Activated CD8-positive, alpha-beta memory T cell treated with anti-CD3 and anti-CD28 coated beads, Interleukin-2, amount 50 U/mL, for 4 hours (primary cell): ENCODE data around the gene ZNF43.
"Not testable (repeated sequence)": the region's sequence is repeated elsewhere in the genome, so short reads cannot be mapped to it uniquely, and the experiment has no call there.

Experiments used
- DNase-seq: peaks from one replicate; pipeline ENCODE4 v3.0.0-alpha.2; 2020

Gene ZNF43

DNA sequence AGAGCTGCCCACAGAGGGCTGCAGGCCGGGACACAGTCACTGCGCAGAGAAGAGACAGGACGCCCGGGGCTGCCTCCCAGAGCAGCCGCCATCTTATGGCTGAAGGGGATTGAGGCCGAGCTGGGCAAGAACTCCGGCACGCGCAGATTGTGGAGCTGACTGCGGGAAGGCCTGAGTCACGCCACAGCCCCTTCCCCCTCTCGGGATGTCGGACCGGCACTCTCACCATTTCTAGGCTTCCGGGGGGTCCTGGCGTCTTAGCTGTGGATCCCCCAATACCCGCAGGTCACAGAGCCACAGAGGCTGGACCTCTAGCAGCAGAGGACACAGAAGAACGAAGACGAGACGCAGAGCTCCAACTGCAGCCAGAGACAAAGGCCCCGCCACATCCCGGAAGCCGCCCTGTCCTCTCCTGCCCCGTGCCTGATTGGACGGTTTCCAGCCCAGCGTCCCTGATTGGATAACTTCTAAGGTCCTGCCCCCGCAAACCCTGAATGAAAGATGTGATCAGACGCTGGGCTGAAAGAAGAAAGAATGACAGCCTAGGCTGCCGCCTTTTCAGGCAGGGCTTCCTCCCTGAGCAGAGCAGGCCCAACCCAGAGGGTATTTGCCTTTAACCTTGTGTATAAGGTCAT is at the start of gene ZNF43:
ZNF43 (minus strand) TSS at position 373 of the 635 bp plus-strand sequence; CDS start at position 229, 144 bp downstream.
- DNase-seq: peak; percentile 86

DNA sequence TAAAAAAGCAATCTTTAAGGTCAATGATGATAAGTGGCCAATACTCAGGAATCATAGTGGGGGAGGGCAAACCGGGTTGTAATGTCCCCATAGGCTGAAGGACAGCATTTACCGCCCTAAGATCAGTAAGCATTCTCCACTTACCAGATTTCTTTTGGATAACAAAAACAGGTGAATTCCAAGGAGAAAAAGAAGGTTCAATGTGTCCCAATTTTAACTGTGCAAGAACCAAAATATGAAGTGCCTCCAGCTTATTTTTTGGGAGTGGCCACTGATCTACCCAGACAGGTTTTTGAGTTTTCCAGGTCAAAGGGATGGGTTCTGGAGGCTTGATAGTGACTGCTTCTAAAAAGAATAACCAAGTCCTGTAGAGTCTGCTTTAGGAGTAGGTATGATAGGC is 49.5 kb upstream of the ZNF43 start:
- not testable (repeated sequence) for DNase-seq

DNA sequence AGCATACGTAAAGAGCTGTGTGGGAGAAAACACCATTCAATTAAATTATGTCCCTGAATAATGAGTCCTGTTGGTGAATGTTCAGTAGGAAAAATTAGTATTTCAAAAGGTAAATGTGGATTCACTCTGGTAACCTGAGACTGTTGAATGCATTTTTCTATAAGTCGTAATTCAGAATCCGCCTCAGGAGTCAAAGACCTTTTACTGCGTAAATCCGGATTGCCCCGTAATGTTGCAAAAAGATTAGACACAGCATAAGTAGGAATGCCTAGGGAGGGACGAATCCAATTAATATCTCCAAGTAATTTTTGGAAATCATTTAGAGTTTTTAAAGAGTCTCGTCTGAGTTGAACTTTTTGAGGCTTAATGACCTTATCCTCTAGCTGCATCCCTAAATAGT is 48.8 kb upstream of the ZNF43 start:
- not testable (repeated sequence) for DNase-seq

DNA sequence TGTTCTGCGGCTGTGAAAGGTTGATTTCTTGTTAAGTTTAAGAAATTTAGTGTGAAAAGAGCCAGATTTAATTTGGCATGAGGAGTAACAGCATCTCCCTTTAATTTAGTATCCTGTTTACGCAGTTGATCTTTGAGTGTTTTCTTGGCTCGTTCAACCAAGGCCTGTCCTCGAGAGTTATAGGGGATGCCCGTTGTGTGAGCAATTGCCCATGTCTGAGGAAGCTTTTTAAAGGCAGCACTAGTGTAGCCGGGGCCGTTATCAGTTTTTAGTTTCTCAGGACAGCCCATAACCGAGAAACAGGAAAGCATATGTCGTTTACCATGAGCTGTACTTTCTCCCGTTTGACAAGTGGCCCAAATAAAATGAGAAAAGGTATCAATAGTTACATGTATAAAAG is 47.5 kb upstream of the ZNF43 start:
- DNase-seq: no peak

DNA sequence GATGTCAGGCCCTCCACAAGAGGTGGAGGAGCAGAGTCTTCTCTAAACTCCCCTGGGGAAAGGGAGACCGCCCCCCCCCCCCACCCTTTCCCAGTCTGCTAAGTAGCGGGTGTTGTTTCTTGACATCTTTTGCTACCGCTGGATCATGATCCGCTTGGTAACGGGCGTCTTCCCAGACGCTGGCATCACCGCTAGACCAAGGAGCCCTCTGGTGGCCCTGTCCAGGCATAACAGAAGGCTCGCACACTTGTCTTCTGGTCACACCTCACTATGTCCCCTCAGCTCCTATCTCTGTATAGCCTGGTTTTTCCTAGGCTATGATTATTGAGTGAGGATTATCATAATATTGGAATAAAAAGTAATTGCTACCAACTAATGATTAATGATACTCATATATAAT is 44.8 kb upstream of the ZNF43 start:
- peak; percentile 25 for DNase-seq

DNA sequence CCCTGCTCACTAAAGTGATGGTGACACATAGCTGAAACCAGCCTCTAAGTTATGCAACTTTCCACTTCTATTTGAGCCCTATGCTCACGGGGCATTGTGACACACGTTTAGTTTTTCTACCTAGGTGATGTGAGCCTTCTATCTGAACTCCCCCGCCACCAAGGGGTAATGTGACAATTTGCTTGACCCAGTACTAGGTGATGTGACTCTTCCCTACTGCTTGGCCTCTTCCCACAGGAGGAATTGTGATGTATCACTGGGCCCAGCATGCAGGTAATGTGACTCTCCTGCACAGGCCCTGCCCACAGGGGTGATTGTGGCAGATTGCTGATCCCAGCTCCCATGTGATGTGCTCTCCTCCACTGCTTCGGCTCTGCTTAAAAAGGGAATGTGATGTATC is 42.7 kb upstream of the ZNF43 start:
- no peak for DNase-seq

DNA sequence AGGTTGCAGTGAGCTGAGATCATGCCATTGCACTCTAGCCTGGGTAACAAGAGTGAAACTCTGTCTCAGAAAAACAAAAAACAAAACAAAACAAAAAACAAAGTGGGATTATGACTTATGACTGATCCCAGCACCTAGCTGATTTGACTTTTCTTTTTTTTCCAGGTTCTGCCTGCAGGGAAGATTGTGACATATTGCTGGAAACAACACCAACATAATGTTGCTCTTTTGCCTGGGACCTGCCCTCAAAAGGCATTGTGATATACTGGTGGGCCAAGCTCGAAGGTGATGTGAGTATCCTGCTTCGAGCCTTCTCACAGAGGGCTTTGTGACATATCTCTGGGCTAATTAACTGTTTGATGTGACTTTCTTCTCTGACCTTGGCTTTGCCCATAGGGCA is 42.0 kb upstream of the ZNF43 start:
- no peak for DNase-seq

DNA sequence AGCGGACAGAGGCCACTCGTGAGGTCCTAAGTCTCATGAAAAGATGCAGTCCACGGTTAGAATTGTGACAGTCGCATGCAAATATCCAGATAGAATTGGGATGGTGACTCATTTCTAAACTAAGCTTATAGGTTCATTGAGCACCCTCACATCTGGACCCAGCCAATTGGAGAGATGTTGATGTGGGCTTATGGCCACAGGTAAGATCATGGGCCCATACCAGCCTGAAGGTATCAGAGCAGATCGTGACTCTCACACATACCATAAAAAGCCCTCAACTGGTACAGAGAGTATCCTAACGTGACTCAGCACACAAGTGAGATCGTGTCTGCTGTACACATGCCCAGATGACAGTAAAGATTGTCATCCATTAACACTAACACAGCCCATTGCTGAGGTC is 40.6 kb upstream of the ZNF43 start:
- not testable (repeated sequence) for DNase-seq

DNA sequence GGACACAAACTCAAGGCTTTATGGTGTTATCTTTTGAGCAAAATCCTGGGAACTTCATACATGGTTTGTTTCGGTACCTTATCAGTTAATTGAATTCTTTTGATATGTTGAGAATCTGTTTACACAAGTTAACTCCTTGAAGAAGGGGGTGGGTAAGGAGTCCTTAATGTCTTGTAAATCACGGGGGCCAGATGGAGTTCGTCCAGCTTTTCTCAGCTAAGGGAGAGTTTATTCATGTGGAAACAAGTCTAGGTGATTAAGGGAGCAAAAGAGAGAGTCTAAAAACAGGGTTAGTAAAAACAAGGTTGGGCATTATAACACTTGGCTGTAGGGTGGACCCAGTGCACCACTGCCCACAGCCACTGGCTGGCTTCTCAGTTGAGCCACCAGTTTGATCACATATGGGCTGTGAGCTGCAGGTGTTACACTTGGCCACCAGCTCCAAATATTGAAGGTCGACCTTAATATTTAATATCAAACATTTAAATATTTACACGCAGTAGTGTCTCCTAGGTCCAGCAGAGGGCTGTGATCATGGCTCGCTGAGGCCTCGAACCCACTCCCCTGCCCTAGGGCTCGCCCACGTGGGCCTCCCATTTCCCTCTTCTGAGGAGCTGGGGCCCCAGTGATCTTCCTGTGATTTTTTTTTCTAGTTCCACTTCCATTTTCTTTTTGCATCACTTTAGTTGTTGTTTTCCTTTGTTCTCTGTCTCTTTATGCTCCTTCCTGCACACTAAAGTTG is 21.0 kb upstream of the ZNF43 start:
- DNase-seq: no peak

DNA sequence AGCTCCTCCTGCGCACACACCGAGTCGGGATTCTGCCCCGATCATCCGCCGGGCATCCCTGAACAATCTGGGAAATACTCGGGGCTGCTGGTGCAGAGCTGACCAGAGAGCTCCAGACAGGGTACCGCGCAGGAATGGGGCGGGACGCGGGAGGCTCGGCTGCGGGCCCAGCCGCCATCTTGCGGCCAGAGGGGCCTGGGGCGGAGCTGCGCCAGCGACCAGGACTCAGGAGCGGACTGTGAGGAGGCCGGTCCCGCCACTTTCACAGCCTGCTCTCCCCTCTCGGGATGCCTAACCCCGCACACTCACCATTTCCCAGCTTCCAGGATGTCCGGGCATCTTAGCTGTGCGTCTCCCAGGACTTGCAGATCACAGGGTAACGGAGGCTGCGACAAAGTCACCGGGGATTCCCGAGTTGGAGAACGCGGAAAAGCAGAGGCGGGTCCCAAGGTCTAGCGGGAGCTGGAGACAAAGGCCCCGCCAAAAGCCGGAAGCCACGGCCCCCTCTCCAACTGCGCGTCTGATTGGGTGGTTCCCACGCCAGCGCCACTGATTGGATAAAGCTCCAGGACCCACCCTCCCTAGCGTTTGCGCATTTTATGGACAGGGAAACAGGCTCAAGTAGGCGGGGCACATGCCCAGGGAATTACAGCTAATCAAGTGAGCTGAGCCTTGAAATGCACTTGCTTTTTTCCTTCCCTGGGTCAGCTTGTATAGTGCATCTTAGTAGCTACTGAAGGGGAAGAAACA is 15.8 kb upstream of the ZNF43 start:
- DNase-seq: peak; percentile 85

DNA sequence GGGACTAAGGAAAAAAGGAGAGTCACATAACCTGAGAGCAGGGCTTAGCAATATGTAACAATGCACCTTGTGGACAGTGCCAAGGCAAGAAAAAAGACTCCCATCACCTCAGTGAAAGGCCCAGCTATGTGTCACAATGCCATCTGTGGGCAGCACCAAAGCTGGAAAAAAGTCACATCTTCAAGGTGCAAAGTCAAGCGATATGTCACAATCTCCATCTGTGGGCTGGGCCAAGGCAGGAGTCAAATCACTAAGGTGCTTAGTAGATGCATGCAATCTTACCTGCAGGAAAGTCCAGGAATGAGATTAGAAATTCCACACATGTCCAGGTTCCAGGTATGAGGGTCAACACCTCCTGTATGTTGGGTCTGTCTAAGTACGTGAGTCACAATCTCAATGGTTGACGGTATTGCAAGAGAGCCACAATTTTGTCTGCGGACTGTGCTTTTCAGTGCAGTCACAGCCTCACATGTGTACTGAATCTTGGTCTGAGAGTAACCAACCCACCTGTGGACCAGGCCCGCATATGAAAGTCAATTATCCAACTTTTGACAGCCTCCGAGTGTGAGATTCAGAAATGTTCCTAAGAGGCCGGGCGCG is 14.8 kb upstream of the ZNF43 start:
- no peak for DNase-seq

DNA sequence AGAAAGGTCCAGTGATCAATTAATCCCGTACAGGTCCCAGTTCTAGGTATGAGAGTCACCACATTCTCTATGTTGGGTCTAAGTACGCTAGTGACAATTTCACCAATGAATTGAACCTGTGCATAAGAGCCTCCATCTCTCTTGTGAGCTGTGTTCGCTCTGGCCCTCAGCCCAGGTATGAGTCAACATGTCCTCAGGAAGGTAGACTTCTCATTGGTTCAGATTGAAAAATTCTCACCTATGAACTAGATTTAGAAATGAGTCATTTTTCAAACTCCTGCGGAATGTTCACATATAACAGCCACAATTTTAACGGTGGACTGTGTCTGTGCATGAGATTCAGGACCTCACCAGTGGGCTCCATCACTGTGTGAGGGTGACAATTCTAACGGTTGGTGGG is 12.7 kb upstream of the ZNF43 start:
- no peak for DNase-seq

DNA sequence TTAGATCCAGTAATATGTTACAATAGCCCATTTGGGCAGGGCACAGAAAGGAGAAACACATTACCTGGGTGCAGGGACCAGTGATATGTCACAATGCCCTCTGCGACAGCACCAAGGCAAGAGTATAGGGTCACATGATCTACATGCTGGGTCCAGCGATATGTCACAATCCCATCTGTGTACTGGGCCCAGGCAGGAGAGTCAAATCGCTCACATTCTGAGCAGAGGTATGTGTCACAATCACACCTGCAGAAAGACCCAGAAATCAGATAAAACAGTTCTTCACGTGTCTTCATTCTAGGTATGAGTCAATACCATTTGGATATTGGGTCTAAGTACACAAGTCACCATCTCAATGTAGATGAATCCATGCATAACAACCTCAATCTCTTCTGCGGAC is 7.1 kb upstream of the ZNF43 start:
- no peak for DNase-seq

DNA sequence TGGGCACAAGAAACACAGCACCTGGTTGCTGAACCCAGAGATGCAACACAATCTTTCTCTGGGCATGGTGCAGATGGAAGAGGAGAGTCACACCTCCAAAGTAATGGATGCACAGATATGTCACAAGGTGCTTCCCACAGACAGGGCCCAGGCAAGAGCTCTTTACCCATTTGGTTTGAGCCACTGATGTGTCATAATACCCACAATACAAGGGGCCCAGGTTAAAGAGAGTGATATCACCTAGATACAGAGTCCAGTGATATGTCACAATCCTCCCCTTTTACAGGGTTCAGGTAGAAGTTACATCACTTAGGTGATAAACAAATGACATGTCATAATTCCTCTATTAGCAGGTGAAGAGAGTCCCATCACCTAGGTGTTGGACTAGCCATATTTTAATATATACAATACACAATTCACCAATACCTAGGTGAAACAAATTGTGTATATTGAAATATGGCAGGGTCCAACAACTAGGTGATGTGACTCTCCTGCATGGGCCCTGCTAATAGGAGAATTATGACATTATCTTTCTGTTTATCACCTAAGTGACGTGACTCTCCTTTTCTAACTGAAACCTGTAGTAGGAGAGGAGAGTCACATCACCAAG is 5.6 kb upstream of the ZNF43 start:
- no peak for DNase-seq

DNA sequence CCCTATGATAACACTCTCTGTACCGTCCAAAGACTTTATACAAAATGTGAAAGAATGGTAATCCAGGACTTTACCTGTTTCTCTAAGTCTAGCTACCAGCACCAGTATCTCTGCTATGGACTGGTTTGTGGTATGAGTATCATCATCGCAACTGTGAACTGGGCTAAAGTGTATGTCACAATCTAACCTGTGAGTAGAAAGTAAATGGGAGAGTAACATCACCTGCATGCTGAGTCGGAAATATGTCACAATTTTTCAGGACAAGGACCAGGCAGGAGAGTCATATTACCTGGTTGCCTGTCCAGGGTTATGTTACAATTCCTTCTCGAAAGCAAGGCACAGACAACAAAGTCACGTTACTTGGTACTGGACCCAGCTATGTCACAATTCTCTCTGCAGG is 5.1 kb upstream of the ZNF43 start:
- no peak for DNase-seq

DNA sequence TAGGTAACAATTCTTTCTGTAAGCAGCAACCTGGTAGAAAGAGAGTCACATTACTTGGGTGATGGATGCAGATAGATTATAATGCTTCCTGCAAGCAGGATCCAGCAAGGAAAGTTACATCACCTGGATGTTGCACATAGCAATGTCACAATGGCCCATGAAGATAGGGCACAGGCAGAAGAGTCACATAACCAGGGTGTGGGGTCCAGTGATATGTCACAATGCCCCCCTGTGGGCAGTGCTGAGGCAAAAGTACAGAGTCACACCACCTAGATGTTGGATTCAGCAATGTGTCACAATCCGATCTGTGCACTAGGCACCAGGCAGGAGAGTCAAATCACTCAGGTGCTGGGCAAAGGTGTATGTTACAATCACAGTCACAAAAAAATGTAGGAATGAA is 4.0 kb upstream of the ZNF43 start:
- no peak for DNase-seq

DNA sequence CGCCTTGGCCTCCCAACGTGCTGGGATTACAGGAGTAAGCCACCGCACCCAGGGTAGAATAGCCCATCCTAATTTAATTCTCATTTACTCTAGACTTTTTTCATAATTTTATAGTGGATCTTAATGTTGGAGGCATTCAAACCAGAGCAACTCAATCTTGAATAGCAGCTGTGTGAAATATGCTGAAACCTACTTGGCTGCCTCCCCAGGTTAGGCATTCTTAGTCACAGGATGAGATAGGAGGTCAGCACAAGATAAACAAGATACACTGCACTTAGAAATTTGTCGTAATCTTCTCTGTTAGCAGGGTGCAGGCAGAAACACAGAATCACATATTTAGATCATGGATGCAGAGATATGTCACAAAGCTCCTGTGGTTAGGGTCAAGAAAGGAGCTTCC is 2.7 kb upstream of the ZNF43 start:
- DNase-seq: no peak

DNA sequence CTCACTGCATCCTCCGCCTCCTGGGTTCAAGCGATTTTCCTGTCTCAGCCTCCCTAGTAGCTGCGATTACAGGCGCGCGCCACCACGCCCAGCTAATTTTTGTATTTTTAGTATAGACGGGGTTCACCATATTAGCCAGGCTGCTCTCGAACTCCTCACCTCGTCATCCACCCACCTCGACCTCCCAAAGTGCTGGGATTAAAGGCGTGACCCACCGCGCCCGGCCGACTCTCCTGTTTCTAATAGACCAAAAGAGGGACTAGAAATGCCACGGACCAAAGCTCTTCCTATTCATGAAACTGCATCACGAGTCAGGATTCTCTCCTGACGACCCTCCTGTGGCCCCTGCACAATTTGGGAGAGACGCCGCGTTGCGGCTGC is 563 bp downstream of the ZNF43 start:
- DNase-seq: no peak

DNA sequence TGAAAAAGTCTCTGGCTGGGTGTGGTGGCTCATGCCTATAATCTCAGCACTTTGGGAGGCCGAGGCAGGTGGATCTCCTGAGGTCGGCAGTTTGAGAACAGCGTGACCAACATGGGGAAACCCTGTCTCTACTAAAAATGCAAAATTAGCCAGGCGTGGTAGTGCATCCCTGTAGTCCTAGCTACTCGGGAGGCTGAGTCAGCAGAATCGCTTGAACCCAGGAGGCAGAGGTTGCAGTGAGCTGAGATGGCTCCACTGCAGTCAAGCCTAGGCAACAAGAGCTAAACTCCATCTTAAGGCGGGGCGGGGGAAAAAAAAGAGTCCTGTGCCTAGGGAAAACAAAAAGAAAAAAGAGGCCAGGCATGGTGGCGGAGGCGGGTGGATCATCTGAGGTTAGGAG is 2.2 kb downstream of the ZNF43 start:
- DNase-seq: no peak

DNA sequence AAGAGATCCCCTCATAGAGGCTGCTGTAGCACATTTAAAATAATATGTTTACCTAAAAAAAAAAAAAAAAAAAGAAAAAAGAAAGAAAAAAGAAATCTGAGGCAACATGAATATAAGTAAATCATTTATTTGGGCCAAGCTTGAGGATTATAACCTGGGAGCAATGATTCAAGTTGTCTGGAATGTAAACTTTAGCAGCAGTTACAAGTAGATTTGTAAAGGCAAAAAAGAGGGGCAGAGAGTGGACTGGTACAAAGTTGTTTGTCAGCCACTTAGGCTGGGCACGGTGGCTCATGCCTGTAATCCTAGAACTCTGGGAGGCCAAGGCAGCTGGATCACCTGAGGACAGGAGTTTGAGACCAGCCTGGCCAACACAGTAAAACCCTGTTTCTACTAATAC is 11.3 kb downstream of the ZNF43 start:
- no peak for DNase-seq

DNA sequence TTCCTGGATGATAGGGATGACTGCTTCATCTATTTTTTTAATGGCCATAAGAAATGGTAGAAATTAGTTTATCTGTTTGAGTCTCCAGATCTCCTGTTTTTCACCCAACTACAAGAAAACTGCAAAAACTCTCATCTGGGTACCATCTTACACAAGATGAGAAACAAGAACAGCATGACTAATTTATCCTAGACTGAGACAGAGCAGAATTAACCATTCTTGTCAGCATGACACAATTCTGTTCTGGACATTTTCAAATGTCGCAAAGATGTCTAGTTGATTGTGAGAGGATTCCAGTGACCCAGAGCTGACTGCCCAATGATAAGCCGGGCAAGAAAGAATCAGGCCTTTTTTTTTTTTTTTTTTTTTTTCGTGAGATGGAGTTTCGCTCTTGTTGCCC is 12.8 kb downstream of the ZNF43 start:
- DNase-seq: no peak

DNA sequence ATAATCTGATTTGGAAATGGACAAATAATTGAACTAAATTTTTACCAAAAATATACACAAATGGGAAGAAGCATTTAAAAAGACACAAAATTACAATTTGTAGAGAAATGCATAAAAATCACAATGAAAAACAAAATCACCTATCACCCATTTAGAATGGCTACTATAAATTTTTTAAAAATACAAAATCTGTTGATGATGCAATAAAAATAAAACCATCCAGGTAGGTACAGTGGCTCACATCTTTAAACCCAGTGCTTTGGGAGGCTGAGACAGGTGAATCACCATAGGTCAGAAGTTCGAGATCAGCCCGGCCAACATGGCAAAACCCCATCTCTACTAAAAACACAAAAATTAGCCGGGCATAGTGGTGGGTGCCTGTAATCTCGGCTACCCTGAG is 23.5 kb downstream of the ZNF43 start:
- DNase-seq: no peak

DNA sequence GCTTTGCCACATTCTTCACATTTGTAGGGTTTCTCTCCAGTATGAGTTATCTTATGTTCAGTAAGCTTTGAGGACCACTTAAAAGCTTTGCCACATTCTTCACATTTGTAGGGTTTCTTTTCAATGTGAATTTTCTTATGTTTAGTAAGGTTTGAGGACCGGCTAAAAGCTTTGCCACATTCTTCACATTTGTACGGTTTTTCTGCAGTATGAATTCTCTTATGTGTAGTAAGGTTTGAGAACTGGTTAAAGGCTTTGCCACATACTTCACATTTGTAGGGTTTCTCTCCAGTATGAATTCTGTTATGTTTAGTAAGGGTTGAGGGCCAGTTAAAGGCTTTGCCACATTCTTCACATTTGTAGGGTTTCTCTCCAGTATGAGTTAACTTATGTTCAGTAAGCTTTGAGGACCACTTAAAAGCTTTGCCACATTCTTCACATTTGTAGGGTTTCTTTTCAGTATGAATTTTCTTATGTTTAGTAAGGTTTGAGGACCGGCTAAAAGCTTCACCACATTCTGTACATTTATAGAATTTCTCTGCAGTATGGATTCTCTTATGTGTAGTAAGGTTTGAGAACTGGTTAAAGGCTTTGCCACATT is 27.5 kb downstream of the ZNF43 start:
- DNase-seq: not testable (repeated sequence)
